SU-DHL-6 (cell line): ENCODE results near the gene IPPK.

Experiments
- H2AFZ ChIP-seq: fragments of 200-600 bp; sonication (generic); 2 replicates; pipeline ENCODE4 v1.6.1; 2014; ENCODE audit warnings: low read depth, mild to moderate bottlenecking, moderate library complexity, mixed read lengths, antibody characterized with exemption, low read length; ENCODE audit not compliant: severe bottlenecking
- H3F3A ChIP-seq: fragments of 200-600 bp; shearing (Covaris generic); 2 replicates; pipeline ENCODE4 v1.6.0; 2016; ENCODE audit warnings: antibody characterized with exemption, mild to moderate bottlenecking; ENCODE audit not compliant: insufficient read depth
- H3K27ac ChIP-seq: fragments of 200-600 bp; sonication (generic); 2 replicates; pipeline ENCODE4 v1.5.1; 2016; ENCODE audit warnings: low read depth, mild to moderate bottlenecking, low read length, moderate library complexity, mixed read lengths
- H3K27me3 ChIP-seq: fragments of 200-600 bp; sonication (generic), shearing (Covaris generic); 2 replicates; pipeline ENCODE4 v1.6.0; 2014; ENCODE audit warnings: mild to moderate bottlenecking, low read length
- H3K36me3 ChIP-seq: fragments of 200-600 bp; sonication (generic); 2 replicates; pipeline ENCODE4 v1.6.1; 2014; ENCODE audit warnings: mild to moderate bottlenecking, low read length, mixed read lengths
- H3K4me2 ChIP-seq: fragments of 300-600, 200-600 bp; shearing (Covaris generic), sonication (generic); 2 replicates; pipeline ENCODE4 v1.6.0; 2014; ENCODE audit warnings: low read length, low read depth, mild to moderate bottlenecking; ENCODE audit not compliant: poor library complexity, severe bottlenecking
- H3K4me3 ChIP-seq: fragments of 200-600 bp; sonication (generic); 2 replicates; pipeline ENCODE4 v1.5.1; 2014; ENCODE audit warnings: antibody characterized with exemption, low read length, mild to moderate bottlenecking, mixed read lengths; ENCODE audit not compliant: insufficient read depth, poor library complexity, severe bottlenecking
- H3K79me2 ChIP-seq: fragments of 200-600 bp; sonication (generic); 2 replicates; pipeline ENCODE4 v1.6.1; 2014; ENCODE audit warnings: mild to moderate bottlenecking, low read length, moderate library complexity; ENCODE audit not compliant: insufficient read depth
- H3K9ac ChIP-seq: fragments of 200-600 bp; sonication (generic); 2 replicates; pipeline ENCODE4 v1.7.0; 2014; ENCODE audit warnings: mild to moderate bottlenecking, low read length
- H3K9me2 ChIP-seq: fragments of 200-600 bp; sonication (generic); replicated peaks from 2 replicates; pipeline ENCODE4 v1.6.1; 2014; ENCODE audit warnings: low read length; ENCODE audit not compliant: insufficient read depth
- H3K9me3 ChIP-seq: fragments of 200-600 bp; sonication (generic); 2 replicates; pipeline ENCODE4 v1.6.1; 2014; ENCODE audit warnings: low read length, mixed read lengths; ENCODE audit not compliant: insufficient read depth
- H4K20me1 ChIP-seq: fragments of 200-600 bp; sonication (generic); 2 replicates; pipeline ENCODE4 v1.6.1; 2014; ENCODE audit warnings: low read depth, mild to moderate bottlenecking, antibody characterized with exemption, low read length, moderate library complexity, mixed read lengths
- CTCF ChIP-seq: fragments of 200-600 bp; sonication (generic); IDR thresholded peaks from one replicate; pipeline ENCODE4 v1.5.1; 2017; ENCODE audit warnings: antibody characterized with exemption, mild to moderate bottlenecking, low read length, moderate library complexity; ENCODE audit not compliant: insufficient read depth, poor library complexity, severe bottlenecking
- EZH2phosphoT487 ChIP-seq: fragments of 200-600 bp; sonication (generic), shearing (Covaris generic); conservative IDR thresholded peaks from 2 replicates; pipeline ENCODE4 v1.6.1; 2018; ENCODE audit warnings: mild to moderate bottlenecking, antibody characterized with exemption, low read length, moderate library complexity, mixed read lengths

IPPK gene

GRCh38 chr9:92710368-92710767, 40.4 kb upstream of the IPPK start:
- H3K79me2 ChIP-seq = no peaks in the 10 kb centered on the region; the same call in 1 of the 2 replicates
- no peak overlapping the region for H3K27ac ChIP-seq
- no peak overlapping the region for H3K4me2 ChIP-seq
- TF ChIP-seq CTCF (no peak), EZH2phosphoT487 (no peak)
- no peaks in the 10 kb centered on the region for H3K9me2 ChIP-seq
- H3F3A ChIP-seq = peaks cover 18% of the 10 kb centered on the region; the same call in 1 of the 2 replicates
- H3K9ac ChIP-seq = no peak overlapping the region
- H3K36me3 ChIP-seq = peaks cover 15% of the 10 kb centered on the region; the same call in 1 of the 2 replicates
- H3K9me3 ChIP-seq = no peaks in the 10 kb centered on the region
- H3K4me3 ChIP-seq = no peak overlapping the region
- no peak overlapping the region for H2AFZ ChIP-seq
- no peaks in the 10 kb centered on the region for H3K27me3 ChIP-seq
- H4K20me1 ChIP-seq = no peaks in the 10 kb centered on the region

- H3K27ac ChIP-seq = no peak overlapping the region
- no peak overlapping the region for H3K9ac ChIP-seq
- H3K27me3 ChIP-seq = no peaks in the 10 kb centered on the region
- peaks cover 18% of the 10 kb centered on the region; the same call in 1 of the 2 replicates for H3F3A ChIP-seq
- H3K9me3 ChIP-seq = no peaks in the 10 kb centered on the region
- H3K4me3 ChIP-seq = no peak overlapping the region
- H3K9me2 ChIP-seq = no peaks in the 10 kb centered on the region
- H3K79me2 ChIP-seq = no peaks in the 10 kb centered on the region; the same call in 1 of the 2 replicates
- no peak overlapping the region for H3K4me2 ChIP-seq
- TF ChIP-seq CTCF (no peak), EZH2phosphoT487 (no peak)
- no peaks in the 10 kb centered on the region for H4K20me1 ChIP-seq
- H3K36me3 ChIP-seq = peaks cover 15% of the 10 kb centered on the region; the same call in 1 of the 2 replicates
- H2AFZ ChIP-seq = no peak overlapping the region
Measured at GRCh38 chr9:92709954-92710353, 40.0 kb upstream of the IPPK start.

- TF ChIP-seq CTCF (no peak), EZH2phosphoT487 (no peak)
- Histone ChIP-seq H3K4me2 (no peak overlapping the region), H4K20me1 (no peaks in the 10 kb centered on the region), H3K9me3 (no peaks in the 10 kb centered on the region), H2AFZ (no peak overlapping the region), H3K9ac (no peak overlapping the region), H3K27me3 (no peaks in the 10 kb centered on the region), H3K9me2 (no peaks in the 10 kb centered on the region), H3K27ac (no peak overlapping the region), H3F3A (peaks cover 18% of the 10 kb centered on the region; the same call in 1 of the 2 replicates), H3K4me3 (no peak overlapping the region), H3K36me3 (peaks cover 10% of the 10 kb centered on the region; the same call in 1 of the 2 replicates), H3K79me2 (no peaks in the 10 kb centered on the region)
Measured at GRCh38 chr9:92709240-92709639, 39.3 kb upstream of the IPPK start.
